MM.1S (cell line): Measurements from ENCODE around the gene PTPRE.

Source experiments
- EZH2 ChIP-seq: fragments of 300-600 bp; sonication (generic); optimal IDR thresholded peaks from 2 replicates; pipeline ENCODE3; 2017; ENCODE audit warnings: low read depth, mild to moderate bottlenecking, antibody characterized with exemption, low read length, mixed read lengths
- TF ChIP-seq, protein P1 (sequence below): fragments of 300-600 bp; sonication (generic); IDR thresholded peaks from 2 replicates; pipeline ENCODE4 v1.5.1; 2016; ENCODE audit warnings: antibody characterized with exemption, low read length, mixed read lengths

GRCh38 chr10:128072046-128072445, 165.1 kb downstream of the PTPRE start:
- TF ChIP-seq EZH2 = no peak
- TF ChIP-seq, protein P1, sequence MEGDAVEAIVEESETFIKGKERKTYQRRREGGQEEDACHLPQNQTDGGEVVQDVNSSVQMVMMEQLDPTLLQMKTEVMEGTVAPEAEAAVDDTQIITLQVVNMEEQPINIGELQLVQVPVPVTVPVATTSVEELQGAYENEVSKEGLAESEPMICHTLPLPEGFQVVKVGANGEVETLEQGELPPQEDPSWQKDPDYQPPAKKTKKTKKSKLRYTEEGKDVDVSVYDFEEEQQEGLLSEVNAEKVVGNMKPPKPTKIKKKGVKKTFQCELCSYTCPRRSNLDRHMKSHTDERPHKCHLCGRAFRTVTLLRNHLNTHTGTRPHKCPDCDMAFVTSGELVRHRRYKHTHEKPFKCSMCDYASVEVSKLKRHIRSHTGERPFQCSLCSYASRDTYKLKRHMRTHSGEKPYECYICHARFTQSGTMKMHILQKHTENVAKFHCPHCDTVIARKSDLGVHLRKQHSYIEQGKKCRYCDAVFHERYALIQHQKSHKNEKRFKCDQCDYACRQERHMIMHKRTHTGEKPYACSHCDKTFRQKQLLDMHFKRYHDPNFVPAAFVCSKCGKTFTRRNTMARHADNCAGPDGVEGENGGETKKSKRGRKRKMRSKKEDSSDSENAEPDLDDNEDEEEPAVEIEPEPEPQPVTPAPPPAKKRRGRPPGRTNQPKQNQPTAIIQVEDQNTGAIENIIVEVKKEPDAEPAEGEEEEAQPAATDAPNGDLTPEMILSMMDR = no peak
